ENCODE measurements around the gene ATG7.

ATG7 gene

GRCh38 chr3:11535243-11535960 is 263.2 kb downstream of the ATG7 start:
- no peak for DNase-seq (ENCODE audit: low spot score)
- in situ Hi-C loops (cut with MboI; ENCODE audit: low pct_unique_long_range_greater_than_20kb, low sequenced_read_pairs, unreplicated experiment): no loop called here
- no peak for TF ChIP-seq CTCF (IDR thresholded peaks at IDR 0.05; ENCODE audit: extremely low read depth, insufficient read depth, missing control alignments)

GRCh38 chr3:11536132-11536935 is 264.1 kb downstream of the ATG7 start:
- no peak for TF ChIP-seq CTCF (IDR thresholded peaks at IDR 0.05; ENCODE audit: extremely low read depth, insufficient read depth, missing control alignments)

GRCh38 chr3:11536936-11537612 is 264.9 kb downstream of the ATG7 start:
- DNase-seq (ENCODE audit: low spot score): no peak
- TF ChIP-seq CTCF (IDR thresholded peaks at IDR 0.05; ENCODE audit: extremely low read depth, insufficient read depth, missing control alignments): no peak
- in situ Hi-C loops (cut with MboI; ENCODE audit: low pct_unique_long_range_greater_than_20kb, low sequenced_read_pairs, unreplicated experiment): no loop called here

More at GRCh38 chr3:11536132-11536935, 264.1 kb downstream of the ATG7 start:
- in situ Hi-C loops (cut with MboI; ENCODE audit: low pct_unique_long_range_greater_than_20kb, low sequenced_read_pairs, unreplicated experiment): no loop called here
- DNase-seq (ENCODE audit: low spot score): no peak

- in situ Hi-C loops (cut with MboI; ENCODE audit: low pct_unique_long_range_greater_than_20kb, low sequenced_read_pairs, unreplicated experiment): no loop called here
- no peak for DNase-seq (ENCODE audit: low spot score)
Measured at GRCh38 chr3:11538581-11538980, 266.4 kb downstream of the ATG7 start.

GRCh38 chr3:11539218-11539617 is 267.0 kb downstream of the ATG7 start:
- in situ Hi-C loops (cut with MboI; ENCODE audit: low pct_unique_long_range_greater_than_20kb, low sequenced_read_pairs, unreplicated experiment): no loop called here
- TF ChIP-seq CTCF (IDR thresholded peaks at IDR 0.05; ENCODE audit: extremely low read depth, insufficient read depth, missing control alignments): no peak
- DNase-seq (ENCODE audit: low spot score): no peak

More at GRCh38 chr3:11538581-11538980, 266.4 kb downstream of the ATG7 start:
- no peak for TF ChIP-seq CTCF (IDR thresholded peaks at IDR 0.05; ENCODE audit: extremely low read depth, insufficient read depth, missing control alignments)

- no peak for TF ChIP-seq CTCF (IDR thresholded peaks at IDR 0.05; ENCODE audit: extremely low read depth, insufficient read depth, missing control alignments)
- no peak for DNase-seq (ENCODE audit: low spot score)
- in situ Hi-C loops (cut with MboI; ENCODE audit: low pct_unique_long_range_greater_than_20kb, low sequenced_read_pairs, unreplicated experiment): no loop called here
Measured at GRCh38 chr3:11539677-11540076, 267.5 kb downstream of the ATG7 start.
